GM12892 (cell line): Measurements from ENCODE around the gene DHX32.

Experiments
- POLR2A ChIP-seq: IDR thresholded peaks from 2 replicates; pipeline ENCODE4 v1.6.1; 2011; ENCODE audit warnings: low read depth, low read length, control low read depth
- POLR2AphosphoS5 ChIP-seq: IDR thresholded peaks from 2 replicates; pipeline ENCODE4 v1.6.1; 2011; ENCODE audit warnings: low read depth, low read length, control low read depth
- TAF1 ChIP-seq: IDR thresholded peaks from 2 replicates; pipeline ENCODE4 v1.6.1; 2011; ENCODE audit warnings: low read depth, mild to moderate bottlenecking, control low read depth, low read length, borderline replicate concordance

DNA sequence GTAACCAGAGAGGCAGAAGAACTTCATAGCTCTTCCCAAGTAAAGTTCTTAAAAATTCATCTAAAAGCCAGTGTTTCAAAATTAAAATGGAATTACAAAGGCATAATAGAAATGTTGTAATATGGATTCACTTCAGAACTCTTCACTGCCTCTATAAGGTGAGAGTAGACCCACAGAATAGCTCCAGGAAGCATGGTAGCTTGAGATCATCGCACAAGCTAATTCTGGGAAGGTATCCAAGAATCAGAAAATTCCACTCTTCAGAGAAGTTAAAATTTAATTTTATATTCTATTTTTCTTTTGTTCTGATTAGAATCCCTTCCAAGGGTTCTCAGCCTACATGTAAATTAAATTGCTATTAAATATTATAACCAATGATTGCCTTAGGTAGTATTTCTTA lies 1.5 kb upstream of the DHX32 start:
- TF ChIP-seq POLR2A = no peak
- TF ChIP-seq TAF1 = no peak
- no peak for TF ChIP-seq POLR2AphosphoS5
